ENCODE measurements around the gene PRKG1.
A peak's percentile ranks its signal among the peaks of the same experiment; 100 is the strongest.

DNA sequence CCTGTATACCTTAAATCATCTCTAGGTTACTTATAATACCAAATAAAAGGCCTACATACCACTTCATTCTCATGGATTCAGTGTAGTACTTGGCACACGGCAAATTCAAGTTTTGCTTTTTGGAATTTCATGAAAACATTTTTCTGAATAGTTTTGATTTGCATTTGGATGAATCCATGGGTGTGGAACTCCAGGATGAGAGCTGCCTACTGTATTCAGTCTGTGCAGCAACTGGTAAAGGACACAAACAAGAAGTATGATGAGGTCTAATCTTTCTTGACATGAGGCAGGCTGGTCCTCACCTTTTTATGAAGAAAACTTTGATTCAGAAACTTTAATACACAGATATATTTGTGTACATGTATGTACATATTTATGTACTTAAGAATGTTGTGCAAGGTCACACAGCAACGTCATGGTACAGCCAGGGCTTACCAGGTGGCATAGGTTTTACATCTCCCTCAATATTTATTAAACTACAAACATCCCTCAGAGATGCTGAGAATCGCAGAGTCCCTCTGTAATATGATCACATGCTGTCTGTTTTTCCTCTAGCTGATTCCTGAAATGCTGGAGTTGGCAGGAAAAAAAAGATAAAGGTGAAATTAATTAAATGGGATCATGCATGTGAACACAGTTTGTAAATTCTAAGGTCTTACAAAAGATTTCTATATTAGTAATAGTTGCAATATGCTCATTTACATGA, 239.6 kb downstream of the PRKG1 start:
- TF ChIP-seq MXI1 (IDR thresholded peaks at IDR 0.05; ENCODE audit: borderline replicate concordance, low read depth, low read length) = no peak
- no peak for TF ChIP-seq CTCF (conservative IDR thresholded peaks at IDR 0.05; ENCODE audit: low read depth, low read length)
- TF ChIP-seq RCOR1 (IDR thresholded peaks at IDR 0.05; ENCODE audit: insufficient replicate concordance, low read length) = no peak
- TF ChIP-seq BHLHE40 (IDR thresholded peaks at IDR 0.05; ENCODE audit: low read depth, low read length) = no peak
- no peak for TF ChIP-seq POLR2A (IDR thresholded peaks at IDR 0.05; ENCODE audit: low read depth, low read length)
- no peak for TF ChIP-seq FOS (IDR thresholded peaks at IDR 0.05; ENCODE audit: low read depth, low read length)
- no peak for TF ChIP-seq RAD21 (IDR thresholded peaks at IDR 0.05; ENCODE audit: low read length)
- TF ChIP-seq MAFK (IDR thresholded peaks at IDR 0.05; ENCODE audit: low read depth, low read length) = no peak
- 0 out of 2 replicates have a peak, but pooled peaks have one; percentile 0 for TF ChIP-seq CEBPB (IDR thresholded peaks at IDR 0.05; ENCODE audit: low read depth, low read length)
- no peak for TF ChIP-seq MAZ (IDR thresholded peaks at IDR 0.05; ENCODE audit: borderline replicate concordance, low read depth, low read length)
- TF ChIP-seq, protein P1, sequence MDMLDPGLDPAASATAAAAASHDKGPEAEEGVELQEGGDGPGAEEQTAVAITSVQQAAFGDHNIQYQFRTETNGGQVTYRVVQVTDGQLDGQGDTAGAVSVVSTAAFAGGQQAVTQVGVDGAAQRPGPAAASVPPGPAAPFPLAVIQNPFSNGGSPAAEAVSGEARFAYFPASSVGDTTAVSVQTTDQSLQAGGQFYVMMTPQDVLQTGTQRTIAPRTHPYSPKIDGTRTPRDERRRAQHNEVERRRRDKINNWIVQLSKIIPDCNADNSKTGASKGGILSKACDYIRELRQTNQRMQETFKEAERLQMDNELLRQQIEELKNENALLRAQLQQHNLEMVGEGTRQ (IDR thresholded peaks at IDR 0.05; ENCODE audit: low read depth, low read length) = no peak
- no peak for TF ChIP-seq RFX5 (IDR thresholded peaks at IDR 0.05; ENCODE audit: low read depth, low read length)
- no peak for TF ChIP-seq CHD1 (IDR thresholded peaks at IDR 0.05; ENCODE audit: low read depth, low read length)
